GM23338 (cell line): Measurements from ENCODE around the gene GGPS1. TPM values are rescaled to one million over a fixed set of nuclear protein-coding genes. Genes with fewer than 3 reads are reported as not detected.

Source experiments
- ATAC-seq: fragments of 200-7000 bp; cut with Tn5 transposase; 3 replicates; pipeline ENCODE4 v1.9.1; 2020
- DNase-seq: peaks from one replicate; pipeline ENCODE4 v3.0.0-alpha.2; 2015; ENCODE audit warnings: low spot score
- H2AFZ ChIP-seq: fragments of 200-600 bp; sonication (generic); 2 replicates; pipeline ENCODE4 v1.8.0; 2016; ENCODE audit warnings: antibody characterized with exemption, mild to moderate bottlenecking, moderate library complexity
- H3F3A ChIP-seq: fragments of 200-600 bp; sonication (generic); replicated peaks from 2 replicates; pipeline ENCODE4 v1.8.0; 2017; ENCODE audit warnings: antibody characterized with exemption, mixed run types, low read depth
- H3K27ac ChIP-seq: fragments of 200-600 bp; sonication (generic); 2 replicates; pipeline ENCODE4 v1.6.1; 2016; ENCODE audit warnings: low read depth
- H3K27me3 ChIP-seq: fragments of 200-600 bp; sonication (generic); 2 replicates; pipeline ENCODE4 v1.8.0; 2016; ENCODE audit warnings: mild to moderate bottlenecking, mixed run types, moderate library complexity; ENCODE audit not compliant: insufficient read depth
- H3K36me3 ChIP-seq: fragments of 200-600 bp; sonication (generic); 2 replicates; pipeline ENCODE4 v1.8.0; 2016; ENCODE audit warnings: mild to moderate bottlenecking; ENCODE audit not compliant: insufficient read depth
- H3K4me1 ChIP-seq: fragments of 200-600 bp; sonication (generic); 2 replicates; pipeline ENCODE4 v1.8.0; 2016; ENCODE audit warnings: mild to moderate bottlenecking, moderate library complexity; ENCODE audit not compliant: insufficient read depth
- H3K4me2 ChIP-seq: fragments of 200-600 bp; sonication (generic); 2 replicates; pipeline ENCODE4 v1.7.1; 2017; ENCODE audit warnings: mixed run types
- H3K4me3 ChIP-seq: fragments of 200-600 bp; sonication (generic); 2 replicates; pipeline ENCODE4 v1.6.1; 2016; ENCODE audit warnings: mixed run types
- H3K79me2 ChIP-seq: fragments of 200-600 bp; sonication (generic); replicated peaks from 2 replicates; pipeline ENCODE4 v1.8.0; 2017; ENCODE audit warnings: mild to moderate bottlenecking; ENCODE audit not compliant: insufficient read depth
- H3K9me2 ChIP-seq: fragments of 200-600 bp; sonication (generic); 2 replicates; pipeline ENCODE4 v1.8.0; 2017; ENCODE audit not compliant: insufficient read depth
- H4K20me1 ChIP-seq: fragments of 200-600 bp; sonication (generic); replicated peaks from 2 replicates; pipeline ENCODE4 v1.8.0; 2017; ENCODE audit warnings: mild to moderate bottlenecking; ENCODE audit not compliant: insufficient read depth
- H3K27ac Mint-ChIP-seq: 2 replicates; pipeline ENCODE4 v1.8.0; 2020; ENCODE audit warnings: inconsistent platforms, mild to moderate bottlenecking, moderate library complexity, mixed read lengths
- H3K27me3 Mint-ChIP-seq: 3 replicates; pipeline ENCODE4 v1.8.0; 2022; ENCODE audit warnings: low read depth, mild to moderate bottlenecking, moderate library complexity, mixed read lengths, inconsistent platforms; ENCODE audit not compliant: insufficient read depth, poor library complexity
- H3K36me3 Mint-ChIP-seq: 3 replicates; pipeline ENCODE4 v1.8.0; 2021; ENCODE audit warnings: low read depth, mild to moderate bottlenecking, inconsistent platforms, moderate library complexity, mixed read lengths
- H3K4me1 Mint-ChIP-seq: 3 replicates; pipeline ENCODE4 v1.8.0; 2020; ENCODE audit warnings: mild to moderate bottlenecking, inconsistent platforms, mixed read lengths
- H3K4me3 Mint-ChIP-seq: 3 replicates; pipeline ENCODE4 v1.8.0; 2021; ENCODE audit warnings: moderate library complexity, mild to moderate bottlenecking, inconsistent platforms, mixed read lengths
- H3K9me3 Mint-ChIP-seq: 3 replicates; pipeline ENCODE4 v1.8.0; 2020; ENCODE audit warnings: moderate library complexity, mild to moderate bottlenecking, inconsistent platforms, mixed read lengths
- CREB1 ChIP-seq: fragments of 250-450 bp; sonication (Bioruptor Pico); IDR thresholded peaks from 2 replicates; pipeline ENCODE4 v1.5.0; 2020; ENCODE audit warnings: low read depth, mild to moderate bottlenecking, moderate library complexity
- CTCF ChIP-seq, 2 experiments: fragments of 200-600 bp in 1 of 2; sonication (generic) in 1 of 2; conservative IDR thresholded peaks; 2 replicates each; pipeline versions ENCODE4 v1.5.1 to v1.6.1; 2016 to 2017; ENCODE audit warnings: antibody characterized with exemption in 2 of 2, low read depth in 2 of 2, mild to moderate bottlenecking in 2 of 2, moderate library complexity in 1 of 2
- EZH2 ChIP-seq: fragments of 200-600 bp; sonication (generic); IDR thresholded peaks from one replicate; pipeline ENCODE4 v1.8.0; 2017; ENCODE audit warnings: antibody characterized with exemption, mild to moderate bottlenecking, low read depth; ENCODE audit not compliant: unreplicated experiment
- EZH2phosphoT487 ChIP-seq: fragments of 200-600 bp; sonication (generic); IDR thresholded peaks from one replicate; pipeline ENCODE4 v1.8.1; 2018; ENCODE audit warnings: antibody characterized with exemption; ENCODE audit not compliant: unreplicated experiment
- JUNB ChIP-seq: IDR thresholded peaks from one replicate; pipeline ENCODE4 v1.6.1; 2016; ENCODE audit warnings: antibody characterized with exemption; ENCODE audit not compliant: unreplicated experiment
- NANOG ChIP-seq: IDR thresholded peaks from 2 replicates; pipeline ENCODE4 v1.6.1; 2016; ENCODE audit warnings: antibody characterized with exemption, borderline replicate concordance
- POLR2AphosphoS5 ChIP-seq: IDR thresholded peaks from 2 replicates; pipeline ENCODE4 v1.6.1; 2016; ENCODE audit warnings: antibody characterized with exemption, low read depth
- REST ChIP-seq: IDR thresholded peaks from one replicate; pipeline ENCODE4 v1.6.1; 2018; ENCODE audit warnings: antibody characterized with exemption; ENCODE audit not compliant: unreplicated experiment
- STAT1 ChIP-seq: IDR thresholded peaks from one replicate; pipeline ENCODE4 v1.6.1; 2016; ENCODE audit warnings: antibody characterized with exemption; ENCODE audit not compliant: unreplicated experiment
- ZNF114 ChIP-seq: fragments of 250-450 bp; sonication (Bioruptor Pico); IDR thresholded peaks from 2 replicates; pipeline ENCODE4 v1.5.0; 2020; ENCODE audit warnings: mild to moderate bottlenecking, moderate library complexity
- ZNF331 ChIP-seq: fragments of 250-450 bp; sonication (Bioruptor Pico); IDR thresholded peaks from 2 replicates; pipeline ENCODE4 v1.5.0; 2020; ENCODE audit warnings: low read depth, mild to moderate bottlenecking, moderate library complexity
- polyA plus RNA-seq: library from polyadenylated mRNA; unstranded; fragments of >200 nt; fragmentation: Nextera tagmentation; extraction: Ambion mirVana; gene quantifications from 2 replicates; pipeline ENCODE4 v1.2.1, GENCODE V29; 2016
- total RNA-seq: library from RNA; depleted of rRNA; stranded (reverse); fragments of >200 nt; shearing (Covaris generic); gene quantifications from 2 replicates; pipeline ENCODE4 v1.2.3, GENCODE V29; 2014
- TF ChIP-seq, protein P1 (sequence below): fragments of 250-450 bp; sonication (Bioruptor Pico); IDR thresholded peaks from 2 replicates; pipeline ENCODE4 v1.5.0; 2020; ENCODE audit warnings: mild to moderate bottlenecking, moderate library complexity
- TF ChIP-seq, protein P2 (sequence below): IDR thresholded peaks from 2 replicates; pipeline ENCODE4 v1.6.1; 2016; ENCODE audit warnings: antibody characterized with exemption

GGPS1 gene
- total and polyA plus RNA-seq, 2 experiments from 2014 or later, result 33.9 to 56.8 TPM

GRCh38 chr1:235315173-235315572 lies 13.2 kb upstream of the GGPS1 start:
- Histone ChIP-seq H3K27me3 (no peaks in the 10 kb centered on the region), H4K20me1 (peaks cover 49% of the 10 kb centered on the region), H3K4me1 (no peaks in the 10 kb centered on the region; the same call in 1 of the 2 replicates), H3K9me2 (no peaks in the 10 kb centered on the region), H3K79me2 (peaks cover 100% of the 10 kb centered on the region), H3K4me2 (no peak overlapping the region), H3K27ac (no peak overlapping the region), H3K4me3 (no peak overlapping the region), H3F3A (0 out of 2 replicates have a peak, but pooled peaks cover 5% of the 10 kb centered on the region), H3K36me3 (peaks cover 7% of the 10 kb centered on the region; the same call in 1 of the 2 replicates), H2AFZ (no peak overlapping the region)
- Mint-ChIP-seq H3K4me1 (peaks cover 6% of the 10 kb centered on the region), H3K27ac (no peak overlapping the region), H3K4me3 (no peak overlapping the region), H3K27me3 (no peaks in the 10 kb centered on the region), H3K9me3 (0 out of 3 replicates have a peak, but pooled peaks cover 3% of the 10 kb centered on the region), H3K36me3 (peaks cover 32% of the 10 kb centered on the region)
- DNase-seq (no peak), ATAC-seq (no peak)
- TF ChIP-seq EZH2phosphoT487, result no peak
- TF ChIP-seq STAT1, result no peak
- TF ChIP-seq, protein P1, sequence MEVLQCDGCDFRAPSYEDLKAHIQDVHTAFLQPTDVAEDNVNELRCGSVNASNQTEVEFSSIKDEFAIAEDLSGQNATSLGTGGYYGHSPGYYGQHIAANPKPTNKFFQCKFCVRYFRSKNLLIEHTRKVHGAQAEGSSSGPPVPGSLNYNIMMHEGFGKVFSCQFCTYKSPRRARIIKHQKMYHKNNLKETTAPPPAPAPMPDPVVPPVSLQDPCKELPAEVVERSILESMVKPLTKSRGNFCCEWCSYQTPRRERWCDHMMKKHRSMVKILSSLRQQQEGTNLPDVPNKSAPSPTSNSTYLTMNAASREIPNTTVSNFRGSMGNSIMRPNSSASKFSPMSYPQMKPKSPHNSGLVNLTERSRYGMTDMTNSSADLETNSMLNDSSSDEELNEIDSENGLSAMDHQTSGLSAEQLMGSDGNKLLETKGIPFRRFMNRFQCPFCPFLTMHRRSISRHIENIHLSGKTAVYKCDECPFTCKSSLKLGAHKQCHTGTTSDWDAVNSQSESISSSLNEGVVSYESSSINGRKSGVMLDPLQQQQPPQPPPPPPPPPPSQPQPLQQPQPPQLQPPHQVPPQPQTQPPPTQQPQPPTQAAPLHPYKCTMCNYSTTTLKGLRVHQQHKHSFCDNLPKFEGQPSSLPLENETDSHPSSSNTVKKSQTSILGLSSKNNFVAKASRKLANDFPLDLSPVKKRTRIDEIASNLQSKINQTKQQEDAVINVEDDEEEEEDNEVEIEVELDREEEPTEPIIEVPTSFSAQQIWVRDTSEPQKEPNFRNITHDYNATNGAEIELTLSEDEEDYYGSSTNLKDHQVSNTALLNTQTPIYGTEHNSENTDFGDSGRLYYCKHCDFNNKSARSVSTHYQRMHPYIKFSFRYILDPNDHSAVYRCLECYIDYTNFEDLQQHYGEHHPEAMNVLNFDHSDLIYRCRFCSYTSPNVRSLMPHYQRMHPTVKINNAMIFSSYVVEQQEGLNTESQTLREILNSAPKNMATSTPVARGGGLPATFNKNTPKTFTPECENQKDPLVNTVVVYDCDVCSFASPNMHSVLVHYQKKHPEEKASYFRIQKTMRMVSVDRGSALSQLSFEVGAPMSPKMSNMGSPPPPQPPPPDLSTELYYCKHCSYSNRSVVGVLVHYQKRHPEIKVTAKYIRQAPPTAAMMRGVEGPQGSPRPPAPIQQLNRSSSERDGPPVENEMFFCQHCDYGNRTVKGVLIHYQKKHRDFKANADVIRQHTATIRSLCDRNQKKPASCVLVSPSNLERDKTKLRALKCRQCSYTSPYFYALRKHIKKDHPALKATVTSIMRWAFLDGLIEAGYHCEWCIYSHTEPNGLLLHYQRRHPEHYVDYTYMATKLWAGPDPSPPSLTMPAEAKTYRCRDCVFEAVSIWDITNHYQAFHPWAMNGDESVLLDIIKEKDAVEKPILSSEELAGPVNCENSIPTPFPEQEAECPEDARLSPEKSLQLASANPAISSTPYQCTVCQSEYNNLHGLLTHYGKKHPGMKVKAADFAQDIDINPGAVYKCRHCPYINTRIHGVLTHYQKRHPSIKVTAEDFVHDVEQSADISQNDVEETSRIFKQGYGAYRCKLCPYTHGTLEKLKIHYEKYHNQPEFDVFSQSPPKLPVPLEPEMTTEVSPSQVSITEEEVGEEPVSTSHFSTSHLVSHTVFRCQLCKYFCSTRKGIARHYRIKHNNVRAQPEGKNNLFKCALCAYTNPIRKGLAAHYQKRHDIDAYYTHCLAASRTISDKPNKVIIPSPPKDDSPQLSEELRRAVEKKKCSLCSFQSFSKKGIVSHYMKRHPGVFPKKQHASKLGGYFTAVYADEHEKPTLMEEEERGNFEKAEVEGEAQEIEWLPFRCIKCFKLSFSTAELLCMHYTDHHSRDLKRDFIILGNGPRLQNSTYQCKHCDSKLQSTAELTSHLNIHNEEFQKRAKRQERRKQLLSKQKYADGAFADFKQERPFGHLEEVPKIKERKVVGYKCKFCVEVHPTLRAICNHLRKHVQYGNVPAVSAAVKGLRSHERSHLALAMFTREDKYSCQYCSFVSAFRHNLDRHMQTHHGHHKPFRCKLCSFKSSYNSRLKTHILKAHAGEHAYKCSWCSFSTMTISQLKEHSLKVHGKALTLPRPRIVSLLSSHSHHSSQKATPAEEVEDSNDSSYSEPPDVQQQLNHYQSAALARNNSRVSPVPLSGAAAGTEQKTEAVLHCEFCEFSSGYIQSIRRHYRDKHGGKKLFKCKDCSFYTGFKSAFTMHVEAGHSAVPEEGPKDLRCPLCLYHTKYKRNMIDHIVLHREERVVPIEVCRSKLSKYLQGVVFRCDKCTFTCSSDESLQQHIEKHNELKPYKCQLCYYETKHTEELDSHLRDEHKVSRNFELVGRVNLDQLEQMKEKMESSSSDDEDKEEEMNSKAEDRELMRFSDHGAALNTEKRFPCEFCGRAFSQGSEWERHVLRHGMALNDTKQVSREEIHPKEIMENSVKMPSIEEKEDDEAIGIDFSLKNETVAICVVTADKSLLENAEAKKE, result no peak
- TF ChIP-seq JUNB, result no peak
- no peak for TF ChIP-seq NANOG
- TF ChIP-seq POLR2AphosphoS5, result no peak
- TF ChIP-seq CTCF (conservative IDR thresholded peaks at IDR 0.05; ENCODE audit: low read depth in 2 of 2), result no peak
- no peak for TF ChIP-seq CREB1 (CRISPR knock-in tag)
- TF ChIP-seq ZNF114 (CRISPR knock-in tag), result no peak
- TF ChIP-seq REST, result no peak
- TF ChIP-seq, protein P2, sequence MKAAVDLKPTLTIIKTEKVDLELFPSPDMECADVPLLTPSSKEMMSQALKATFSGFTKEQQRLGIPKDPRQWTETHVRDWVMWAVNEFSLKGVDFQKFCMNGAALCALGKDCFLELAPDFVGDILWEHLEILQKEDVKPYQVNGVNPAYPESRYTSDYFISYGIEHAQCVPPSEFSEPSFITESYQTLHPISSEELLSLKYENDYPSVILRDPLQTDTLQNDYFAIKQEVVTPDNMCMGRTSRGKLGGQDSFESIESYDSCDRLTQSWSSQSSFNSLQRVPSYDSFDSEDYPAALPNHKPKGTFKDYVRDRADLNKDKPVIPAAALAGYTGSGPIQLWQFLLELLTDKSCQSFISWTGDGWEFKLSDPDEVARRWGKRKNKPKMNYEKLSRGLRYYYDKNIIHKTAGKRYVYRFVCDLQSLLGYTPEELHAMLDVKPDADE, result no peak
- no peak for TF ChIP-seq ZNF331 (CRISPR knock-in tag)
- TF ChIP-seq EZH2, result no peak
